GM12892 (cell line): ENCODE results near the gene CETN2.
"Not testable (repeated sequence)": the region's sequence is repeated elsewhere in the genome, so short reads cannot be mapped to it uniquely, and the experiment has no call there.

Source experiments
- DNase-seq: peaks from one replicate; pipeline ENCODE4 v3.0.0; 2011; ENCODE audit not compliant: insufficient read length
- FAIRE-seq: peaks from 2 replicates; lab custom pipeline; 2011; peaks lifted over from hg19 to GRCh38; lab: Jason Lieb, UNC
- POLR2A ChIP-seq: IDR thresholded peaks from 2 replicates; pipeline ENCODE4 v1.6.1; 2011; ENCODE audit warnings: low read depth, low read length, control low read depth
- POLR2AphosphoS5 ChIP-seq: IDR thresholded peaks from 2 replicates; pipeline ENCODE4 v1.6.1; 2011; ENCODE audit warnings: low read depth, low read length, control low read depth
- TAF1 ChIP-seq: IDR thresholded peaks from 2 replicates; pipeline ENCODE4 v1.6.1; 2011; ENCODE audit warnings: low read depth, mild to moderate bottlenecking, control low read depth, low read length, borderline replicate concordance

The CETN2 gene

GRCh38 chrX:152861826-152862225 is 31.3 kb upstream of the CETN2 start:
- no peak for DNase-seq

GRCh38 chrX:152861116-152861515 is 30.6 kb upstream of the CETN2 start:
- TF ChIP-seq TAF1 = no peak
- TF ChIP-seq POLR2AphosphoS5 = no peak
- TF ChIP-seq POLR2A = no peak
- DNase-seq (no peak), FAIRE-seq (no peak)

More at GRCh38 chrX:152861826-152862225, 31.3 kb upstream of the CETN2 start:
- TF ChIP-seq POLR2AphosphoS5 (no peak), TAF1 (no peak), POLR2A (no peak)
- FAIRE-seq = no peak

GRCh38 chrX:152853986-152854385 is 23.4 kb upstream of the CETN2 start:
- FAIRE-seq (no peak), DNase-seq (no peak)
- TF ChIP-seq TAF1 (no peak), POLR2AphosphoS5 (no peak), POLR2A (no peak)

GRCh38 chrX:152850465-152850864 is 19.9 kb upstream of the CETN2 start:
- TF ChIP-seq POLR2A = no peak
- no peak for TF ChIP-seq POLR2AphosphoS5
- no peak for TF ChIP-seq TAF1
- FAIRE-seq = no peak

GRCh38 chrX:152847281-152847680 is 16.7 kb upstream of the CETN2 start:
- no peak for DNase-seq
- FAIRE-seq = no peak
- TF ChIP-seq TAF1 (no peak), POLR2AphosphoS5 (no peak), POLR2A (no peak)

More at GRCh38 chrX:152850465-152850864, 19.9 kb upstream of the CETN2 start:
- DNase-seq = no peak

- no peak for FAIRE-seq
- no peak for DNase-seq
- TF ChIP-seq POLR2AphosphoS5 (no peak), TAF1 (no peak), POLR2A (no peak)
These were observed 15.2 kb upstream of the CETN2 start for GRCh38 chrX:152845618-152846240.

- DNase-seq = no peak
- FAIRE-seq = no peak
- no peak for TF ChIP-seq TAF1
- no peak for TF ChIP-seq POLR2AphosphoS5
- TF ChIP-seq POLR2A = no peak
These were observed 13.7 kb upstream of the CETN2 start for GRCh38 chrX:152844256-152844655.

- DNase-seq = no peak
- no peak for FAIRE-seq
- TF ChIP-seq POLR2A (no peak), POLR2AphosphoS5 (no peak), TAF1 (no peak)
These were observed 13.3 kb upstream of the CETN2 start for GRCh38 chrX:152843852-152844251.

- FAIRE-seq = no peak
- no peak for DNase-seq
- TF ChIP-seq POLR2AphosphoS5 = no peak
- no peak for TF ChIP-seq TAF1
- no peak for TF ChIP-seq POLR2A
These were observed 12.3 kb upstream of the CETN2 start for GRCh38 chrX:152842772-152843338.

- not testable (repeated sequence) for DNase-seq, FAIRE-seq
These were observed 4.9 kb upstream of the CETN2 start for GRCh38 chrX:152835470-152835869.

- FAIRE-seq = no peak
- no peak for TF ChIP-seq TAF1
- no peak for TF ChIP-seq POLR2AphosphoS5
- TF ChIP-seq POLR2A = no peak
These were observed 2.8 kb upstream of the CETN2 start for GRCh38 chrX:152833378-152833777.

GRCh38 chrX:152832520-152832919 is 2.0 kb upstream of the CETN2 start:
- no peak for TF ChIP-seq POLR2AphosphoS5
- no peak for TF ChIP-seq TAF1
- TF ChIP-seq POLR2A = no peak
- FAIRE-seq (no peak), DNase-seq (no peak)

More at GRCh38 chrX:152833378-152833777, 2.8 kb upstream of the CETN2 start:
- DNase-seq = no peak
